ENCODE measurements around the gene NBAS. TPM values are rescaled to one million over a fixed set of nuclear protein-coding genes. Genes with fewer than 3 reads are reported as not detected.

Gene NBAS
- total and polyA plus RNA-seq, 2 donors (not counting 3 experiments of a cell fraction or from before 2014, with no cell fraction given), result 29.4 to 43.0 TPM

DNA sequence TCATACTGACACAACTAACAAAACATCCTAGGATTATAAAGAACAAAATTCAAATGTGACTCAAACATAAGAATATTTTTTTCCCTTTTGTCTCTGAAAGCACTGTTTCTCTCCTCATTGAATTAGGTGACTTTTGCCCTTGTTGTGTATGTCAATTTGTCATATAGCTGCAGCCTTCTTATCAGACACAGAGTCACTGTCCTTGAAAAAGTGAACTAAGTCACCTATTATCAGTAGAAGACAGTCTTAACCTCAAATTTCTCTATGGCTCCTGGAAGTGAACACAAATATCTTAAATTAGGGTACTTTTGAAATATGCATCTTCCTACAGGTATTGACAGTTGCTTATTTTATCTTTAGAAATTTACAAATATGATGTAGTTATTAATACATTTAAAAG is 360.6 kb downstream of the NBAS start:
- Histone ChIP-seq H3K4me1 (ENCODE audit: control insufficient read depth, extremely low read depth, insufficient read depth, low read length) (no peaks in the 10 kb centered on the region), H3K9ac (replicated peaks; ENCODE audit: extremely low read depth, insufficient read depth, low read length) (no peak overlapping the region), H3K9me1 (replicated peaks; ENCODE audit: control insufficient read depth, extremely low read depth, insufficient read depth, low read length) (no peaks in the 10 kb centered on the region), H2AFZ (ENCODE audit: low read depth, low read length) (no peak overlapping the region), H3K36me3 (ENCODE audit: control insufficient read depth in 2 of 2, extremely low read depth in 1 of 2, insufficient read depth in 2 of 2, low read length in 2 of 2) (no peaks in the 10 kb centered on the region), H3K4me3 (replicated peaks in 1 of 3; ENCODE audit: insufficient read depth in 1 of 3, low read depth in 1 of 3, low read length in 3 of 3) (no peak overlapping the region), H4K20me1 (replicated peaks; ENCODE audit: control insufficient read depth, extremely low read depth, insufficient read depth, low read length) (no peaks in the 10 kb centered on the region), H3K4me2 (ENCODE audit: insufficient read depth, low read length) (no peak overlapping the region), H3K79me2 (ENCODE audit: control insufficient read depth, insufficient read depth, low read length) (no peaks in the 10 kb centered on the region), H3K27me3 (ENCODE audit: control insufficient read depth in 2 of 2, insufficient read depth in 2 of 2, low read length in 2 of 2) (no peaks in the 10 kb centered on the region), H3K27ac (ENCODE audit: insufficient read depth, low read depth, low read length) (no peak overlapping the region), H3K9me3 (replicated peaks; ENCODE audit: control insufficient read depth, insufficient read depth, low read length) (no peaks in the 10 kb centered on the region)
- FAIRE-seq (no peak), DNase-seq (ENCODE audit: low read depth, low spot score) (no peak)
- ChIA-PET CTCF (no interaction called here), POLR2A (no interaction called here)
- dilution Hi-C loops (cut with MboI; ENCODE audit: extremely low pct_ligation_motif_present, low sequenced_read_pairs) (no loop called here), intact Hi-C loops (cut with micrococcal nuclease) (no loop called here)
- TF ChIP-seq JUN (IDR thresholded peaks at IDR 0.05; ENCODE audit: borderline replicate concordance, insufficient read depth, insufficient read length, low read depth) (no peak), FOS (IDR thresholded peaks at IDR 0.05; ENCODE audit: borderline replicate concordance, insufficient read depth, low read length) (no peak)
- BruUV-seq (replicated peaks), result no TSS peak

DNA sequence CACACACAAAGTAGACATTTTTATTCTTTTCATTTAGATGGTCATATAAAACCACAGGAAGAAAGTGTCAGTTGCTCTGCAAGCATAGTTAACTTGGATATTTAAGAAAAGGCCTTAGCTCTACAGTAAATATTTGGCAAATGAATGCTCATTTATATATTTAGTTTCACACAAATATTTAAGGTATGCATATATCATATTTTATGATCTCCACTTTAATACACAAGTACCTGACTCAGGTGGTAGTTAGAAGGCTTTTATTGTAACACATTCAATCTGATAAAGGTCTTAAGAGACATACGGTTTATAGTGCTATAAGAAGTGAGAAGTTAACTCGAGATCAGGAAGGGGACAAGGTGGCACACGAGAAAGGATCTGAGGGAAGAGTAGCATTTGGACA is 363.1 kb downstream of the NBAS start:
- ChIA-PET CTCF (interaction anchor here (1.2 kb wide), 1 partner anchor 379 kb away, joined by 3 read pairs; no protein-coding TSS in a partner anchor), POLR2A (no interaction called here)
- no TSS peak for BruUV-seq (replicated peaks)
- no peak overlapping the region for H2AFZ ChIP-seq (ENCODE audit: low read depth, low read length)
- no peak overlapping the region for H3K27ac ChIP-seq (ENCODE audit: insufficient read depth, low read depth, low read length)
- no peak for DNase-seq (ENCODE audit: low read depth, low spot score)
- no peaks in the 10 kb centered on the region for H3K79me2 ChIP-seq (ENCODE audit: control insufficient read depth, insufficient read depth, low read length)
- dilution Hi-C loops (cut with MboI; ENCODE audit: extremely low pct_ligation_motif_present, low sequenced_read_pairs) (no loop called here), intact Hi-C loops (cut with micrococcal nuclease) (no loop called here)
- no peaks in the 10 kb centered on the region for H3K4me1 ChIP-seq (ENCODE audit: control insufficient read depth, extremely low read depth, insufficient read depth, low read length)
- no peak overlapping the region for H3K9ac ChIP-seq (replicated peaks; ENCODE audit: extremely low read depth, insufficient read depth, low read length)
- no peak overlapping the region for H3K4me2 ChIP-seq (ENCODE audit: insufficient read depth, low read length)
- H3K27me3 ChIP-seq (ENCODE audit: control insufficient read depth in 2 of 2, insufficient read depth in 2 of 2, low read length in 2 of 2), result no peaks in the 10 kb centered on the region
- H3K9me3 ChIP-seq (replicated peaks; ENCODE audit: control insufficient read depth, insufficient read depth, low read length), result no peaks in the 10 kb centered on the region
- no peak overlapping the region for H3K4me3 ChIP-seq (replicated peaks in 1 of 3; ENCODE audit: insufficient read depth in 1 of 3, low read depth in 1 of 3, low read length in 3 of 3)
- H3K36me3 ChIP-seq (ENCODE audit: control insufficient read depth in 2 of 2, extremely low read depth in 1 of 2, insufficient read depth in 2 of 2, low read length in 2 of 2), result no peaks in the 10 kb centered on the region
- TF ChIP-seq POLR2A (IDR thresholded peaks at IDR 0.05; ENCODE audit: low read depth, low read length) (no peak), EZH2 (IDR thresholded peaks at IDR 0.05; ENCODE audit: borderline replicate concordance, low read depth, low read length, severe bottlenecking) (no peak), POLR2AphosphoS5 (IDR thresholded peaks at IDR 0.05; ENCODE audit: insufficient read depth, low read depth, low read length) (no peak), GATA2 (IDR thresholded peaks at IDR 0.05; ENCODE audit: insufficient read depth, insufficient read length, low read depth, low read length) (no peak), MYC (IDR thresholded peaks at IDR 0.05; ENCODE audit: low read depth, low read length) (no peak), FOS (IDR thresholded peaks at IDR 0.05; ENCODE audit: borderline replicate concordance, insufficient read depth, low read length) (no peak)
- TF ChIP-seq, protein P1, sequence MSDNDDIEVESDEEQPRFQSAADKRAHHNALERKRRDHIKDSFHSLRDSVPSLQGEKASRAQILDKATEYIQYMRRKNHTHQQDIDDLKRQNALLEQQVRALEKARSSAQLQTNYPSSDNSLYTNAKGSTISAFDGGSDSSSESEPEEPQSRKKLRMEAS (IDR thresholded peaks at IDR 0.05; ENCODE audit: insufficient read depth, insufficient read length), result no peak
- TF ChIP-seq, protein P2, sequence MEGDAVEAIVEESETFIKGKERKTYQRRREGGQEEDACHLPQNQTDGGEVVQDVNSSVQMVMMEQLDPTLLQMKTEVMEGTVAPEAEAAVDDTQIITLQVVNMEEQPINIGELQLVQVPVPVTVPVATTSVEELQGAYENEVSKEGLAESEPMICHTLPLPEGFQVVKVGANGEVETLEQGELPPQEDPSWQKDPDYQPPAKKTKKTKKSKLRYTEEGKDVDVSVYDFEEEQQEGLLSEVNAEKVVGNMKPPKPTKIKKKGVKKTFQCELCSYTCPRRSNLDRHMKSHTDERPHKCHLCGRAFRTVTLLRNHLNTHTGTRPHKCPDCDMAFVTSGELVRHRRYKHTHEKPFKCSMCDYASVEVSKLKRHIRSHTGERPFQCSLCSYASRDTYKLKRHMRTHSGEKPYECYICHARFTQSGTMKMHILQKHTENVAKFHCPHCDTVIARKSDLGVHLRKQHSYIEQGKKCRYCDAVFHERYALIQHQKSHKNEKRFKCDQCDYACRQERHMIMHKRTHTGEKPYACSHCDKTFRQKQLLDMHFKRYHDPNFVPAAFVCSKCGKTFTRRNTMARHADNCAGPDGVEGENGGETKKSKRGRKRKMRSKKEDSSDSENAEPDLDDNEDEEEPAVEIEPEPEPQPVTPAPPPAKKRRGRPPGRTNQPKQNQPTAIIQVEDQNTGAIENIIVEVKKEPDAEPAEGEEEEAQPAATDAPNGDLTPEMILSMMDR (IDR thresholded peaks at IDR 0.05; ENCODE audit: extremely low read depth in 1 of 2, insufficient read depth in 1 of 2, low read depth in 1 of 2, low read length in 2 of 2), result no peak
- FAIRE-seq, result no peak
- H3K9me1 ChIP-seq (replicated peaks; ENCODE audit: control insufficient read depth, extremely low read depth, insufficient read depth, low read length), result no peaks in the 10 kb centered on the region
- no peaks in the 10 kb centered on the region for H4K20me1 ChIP-seq (replicated peaks; ENCODE audit: control insufficient read depth, extremely low read depth, insufficient read depth, low read length)

Data from endothelial cell of umbilical vein (primary cell).